Choroid plexus epithelial cell (primary cell): ENCODE data around the gene CD86.

Source experiments
- DNase-seq: peaks from one replicate; pipeline ENCODE4 v3.0.0-alpha.2; 2010; ENCODE audit warnings: low read depth
- H3K4me3 ChIP-seq: 2 replicates; pipeline ENCODE4 v1.5.1; 2011; ENCODE audit warnings: low read depth, mild to moderate bottlenecking, control low read depth, low read length, moderate library complexity
- CTCF ChIP-seq: conservative IDR thresholded peaks from 2 replicates; pipeline ENCODE4 v1.5.1; 2011; ENCODE audit warnings: low read depth, mild to moderate bottlenecking, control low read depth, inconsistent platforms, low read length, moderate library complexity

Gene CD86

GRCh38 chr3:122055215-122055614 lies at the start of gene CD86:
CD86 (plus strand) TSS chr3:122055362; CDS start chr3:122055490, 128 bp downstream.
- no peak for TF ChIP-seq CTCF
- no peak for DNase-seq
- H3K4me3 ChIP-seq: no peak within 1 kb of the TSS

DNA sequence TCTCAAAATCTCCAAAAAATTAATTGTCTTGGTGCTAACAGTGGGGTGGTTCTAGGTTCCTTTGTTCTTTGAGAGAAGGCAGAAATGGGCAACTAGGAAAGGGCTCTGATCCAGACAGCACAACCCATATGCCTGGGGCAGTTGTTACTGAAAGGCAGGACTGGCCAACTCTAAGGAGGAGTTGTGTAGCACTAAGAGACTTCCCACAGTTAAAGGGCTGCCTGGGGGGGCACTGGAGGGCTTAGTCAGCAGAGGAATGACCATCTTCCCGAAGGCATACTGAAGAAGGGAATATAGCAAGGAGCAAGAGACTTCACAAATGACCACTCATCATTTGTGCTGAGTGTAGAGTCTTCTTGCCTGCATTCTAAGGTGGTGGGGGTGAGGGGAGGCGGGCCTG lies 48.9 kb upstream of the CD86 start:
- H3K4me3 ChIP-seq: no peak overlapping the region
- DNase-seq: no peak
- TF ChIP-seq CTCF: no peak

DNA sequence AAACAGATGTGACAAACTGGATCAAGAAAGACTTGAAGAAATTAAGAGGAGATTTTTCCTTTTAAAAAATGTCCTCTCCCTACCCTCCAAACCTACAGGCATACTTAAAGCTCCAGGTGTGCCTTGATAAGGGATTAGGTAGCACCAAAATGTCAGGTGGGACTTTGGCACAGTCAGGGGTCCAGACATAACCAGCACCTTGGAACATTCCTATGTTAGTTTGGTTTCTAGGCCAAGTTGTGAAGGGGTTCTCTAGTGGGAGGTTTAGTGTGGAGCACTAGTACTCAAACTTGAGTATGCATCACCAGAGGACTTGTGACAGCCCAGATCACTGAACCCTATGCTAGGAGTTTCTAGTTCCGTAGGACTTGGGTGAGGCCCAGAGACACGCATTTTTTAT lies 47.0 kb upstream of the CD86 start:
- DNase-seq: no peak
- no peak for TF ChIP-seq CTCF
- no peak overlapping the region for H3K4me3 ChIP-seq

DNA sequence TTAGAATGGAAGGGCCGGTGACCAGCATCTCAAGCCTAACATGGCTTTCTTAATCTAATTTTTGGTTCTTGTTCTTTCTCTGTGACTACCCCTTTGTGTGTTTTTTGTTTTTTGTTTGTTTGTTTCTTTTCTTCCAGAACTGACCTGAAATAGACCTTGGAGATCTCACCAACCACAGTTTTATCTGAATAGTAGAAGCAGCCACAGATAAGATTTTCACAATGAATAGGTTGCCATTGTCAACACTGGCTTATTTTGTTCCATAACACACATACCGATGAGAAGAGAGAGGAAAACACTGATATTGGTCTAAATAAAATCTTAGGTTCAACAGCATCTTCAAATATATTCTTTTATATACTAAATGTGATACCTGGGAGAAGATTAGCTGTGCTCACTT lies 44.7 kb upstream of the CD86 start:
- no peak overlapping the region for H3K4me3 ChIP-seq
- no peak for DNase-seq

GRCh38 chr3:122011396-122011795 lies 43.8 kb upstream of the CD86 start:
- H3K4me3 ChIP-seq: no peak overlapping the region
- no peak for TF ChIP-seq CTCF
- no peak for DNase-seq

More for the DNA sequence above, 44.7 kb upstream of the CD86 start:
- TF ChIP-seq CTCF: no peak

DNA sequence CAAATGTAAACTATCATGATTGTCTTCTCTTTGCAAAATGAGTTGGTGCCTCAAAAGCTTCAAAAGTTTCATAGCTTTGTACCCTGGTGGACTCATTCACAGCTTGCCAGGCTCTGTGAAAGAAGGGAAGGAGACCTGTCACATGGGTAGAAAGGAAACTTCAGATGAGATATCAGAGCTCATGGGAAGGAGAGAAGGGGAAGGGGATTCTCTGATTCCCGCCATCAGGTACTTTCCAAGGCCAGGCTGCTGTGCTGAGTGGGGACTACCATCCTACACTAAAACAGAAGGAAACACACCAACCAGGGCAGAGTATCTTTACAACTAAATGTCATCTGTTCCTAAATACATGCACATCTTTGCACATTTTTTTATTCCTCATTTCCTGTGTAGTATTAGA lies 42.3 kb upstream of the CD86 start:
- no peak for DNase-seq
- H3K4me3 ChIP-seq: no peak overlapping the region
- TF ChIP-seq CTCF: no peak

- no peak overlapping the region for H3K4me3 ChIP-seq
- no peak for DNase-seq
- no peak for TF ChIP-seq CTCF
Observed at GRCh38 chr3:122013448-122013925, 41.7 kb upstream of the CD86 start.
